Measurements from ENCODE around the gene SHC2.
A peak's percentile ranks its signal among the peaks of the same experiment; 100 is the strongest.
"Not testable (repeated sequence)": the region's sequence is repeated elsewhere in the genome, so short reads cannot be mapped to it uniquely, and the experiment has no call there.

The SHC2 gene

DNA sequence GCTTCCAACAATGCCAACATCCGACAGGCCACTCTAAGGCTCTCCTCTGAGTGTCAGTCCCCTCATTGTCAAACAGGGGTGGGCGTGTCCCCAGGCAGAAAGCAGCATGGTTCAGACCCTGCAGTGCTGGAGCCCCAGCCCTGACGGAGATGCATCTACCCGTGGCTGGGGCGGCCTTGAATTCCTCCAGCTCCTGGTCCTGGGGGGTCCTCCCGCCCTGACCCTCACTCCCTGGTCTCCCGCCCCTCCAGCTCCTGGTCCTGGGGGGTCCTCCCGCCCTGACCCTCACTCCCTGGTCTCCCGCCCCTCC lies 38.0 kb downstream of the SHC2 start:
- DNase-seq (ENCODE audit: low spot score): not testable (repeated sequence)

GRCh38 chr19:422213-422916 lies 38.5 kb downstream of the SHC2 start:
- DNase-seq (ENCODE audit: low spot score): no peak

DNA sequence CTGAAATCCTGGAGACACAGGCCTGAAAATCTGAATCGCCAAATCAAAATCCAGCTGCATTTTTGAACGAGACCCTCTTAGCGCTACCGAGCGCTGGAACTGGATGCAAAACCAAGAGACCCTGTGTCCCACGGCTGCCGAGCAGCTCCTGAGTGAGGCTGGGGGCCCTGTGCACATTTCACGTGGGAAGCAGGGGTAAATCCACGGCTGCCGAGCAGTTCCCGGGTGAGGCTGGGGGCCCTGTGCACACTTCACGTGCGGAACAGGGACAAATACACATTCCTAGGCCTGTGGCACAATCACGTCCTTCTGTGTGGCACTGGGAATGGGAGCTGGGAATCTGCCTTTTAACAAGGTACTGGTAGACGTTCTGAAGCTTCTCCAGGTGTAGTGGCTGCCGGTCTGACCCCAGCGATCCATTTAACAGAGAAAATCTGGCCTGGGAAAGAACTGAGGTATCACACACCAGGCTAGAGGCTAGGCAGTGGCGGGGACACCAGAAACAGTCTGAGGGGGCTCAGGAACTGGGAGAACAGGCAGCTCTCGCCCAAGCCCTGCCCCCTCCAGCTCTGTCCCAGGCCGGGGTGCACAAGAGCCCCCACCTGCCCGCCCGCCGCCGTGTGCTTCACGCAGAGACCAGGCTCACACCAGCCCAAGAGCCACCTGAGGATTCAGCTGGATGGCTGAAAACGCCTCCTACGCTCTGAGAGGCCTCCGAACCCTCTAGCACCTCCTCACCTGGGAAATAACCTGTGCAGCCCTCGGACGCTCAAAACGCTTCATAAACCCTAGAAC lies 40.9 kb downstream of the SHC2 start:
- DNase-seq (ENCODE audit: low spot score): no peak

DNA sequence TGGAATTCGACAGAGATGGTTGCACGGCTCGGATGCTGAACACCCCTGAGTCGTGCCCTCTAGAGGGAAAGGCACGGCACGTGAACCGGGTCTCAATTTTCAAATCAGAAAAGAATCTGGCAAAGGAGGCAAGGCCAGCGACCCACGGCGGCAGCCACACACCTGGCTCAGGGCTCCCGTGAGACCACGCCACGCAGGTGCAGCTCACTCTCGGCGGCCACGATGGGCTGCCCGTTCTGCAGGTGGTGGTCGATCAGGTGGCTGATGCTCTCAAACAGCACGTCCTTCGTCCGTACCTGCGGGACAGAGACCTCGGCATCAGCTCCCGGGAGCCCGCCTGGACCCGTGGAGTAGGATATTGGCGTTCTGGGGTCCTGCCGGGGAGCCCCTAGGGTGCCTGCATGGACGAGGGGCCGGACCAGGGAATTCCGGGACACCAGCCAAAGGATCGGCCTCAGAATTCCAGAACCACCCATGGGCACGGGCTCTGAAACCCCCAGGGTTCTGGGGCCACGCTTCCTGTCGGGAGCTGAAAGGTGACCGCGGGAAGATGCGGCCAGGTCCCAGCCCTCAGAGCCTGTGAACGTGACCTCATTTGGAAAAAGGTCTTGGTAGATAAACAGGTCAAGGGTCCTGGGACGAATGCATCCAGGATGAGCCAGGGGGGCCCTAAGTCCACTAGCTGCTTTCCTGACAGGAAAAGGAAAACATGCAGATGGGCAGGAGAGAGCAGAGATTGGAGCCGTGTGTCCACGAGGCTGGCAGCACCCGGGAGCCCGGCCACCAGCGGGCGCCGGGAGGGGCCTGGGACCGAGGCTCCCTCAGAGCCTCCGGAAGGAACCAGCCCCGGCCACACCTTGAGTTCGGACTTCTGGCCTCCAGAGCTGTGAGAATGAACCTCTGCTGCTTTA lies 41.8 kb downstream of the SHC2 start:
- no peak for DNase-seq (ENCODE audit: low spot score)

- no peak for DNase-seq (ENCODE audit: low spot score)
These were observed 44.4 kb downstream of the SHC2 start for GRCh38 chr19:416416-416815.

DNA sequence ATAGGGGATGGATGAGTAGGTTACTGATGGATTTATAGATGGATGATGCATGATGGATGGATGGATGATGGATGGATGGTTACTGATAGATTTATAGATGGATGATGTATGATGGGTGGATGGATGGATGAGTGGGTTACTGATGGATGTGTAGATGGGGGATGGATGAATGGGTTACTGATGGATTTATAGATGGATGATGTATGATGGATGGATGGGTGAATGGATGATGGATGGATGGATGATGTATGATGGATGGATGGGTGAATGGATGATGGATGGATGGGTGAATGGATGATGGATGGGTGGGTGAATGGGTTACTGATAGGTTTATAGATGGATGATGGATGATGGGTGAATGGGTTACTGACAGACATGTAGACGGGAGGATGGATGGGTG lies 45.5 kb downstream of the SHC2 start:
- DNase-seq (ENCODE audit: low spot score): no peak

DNA sequence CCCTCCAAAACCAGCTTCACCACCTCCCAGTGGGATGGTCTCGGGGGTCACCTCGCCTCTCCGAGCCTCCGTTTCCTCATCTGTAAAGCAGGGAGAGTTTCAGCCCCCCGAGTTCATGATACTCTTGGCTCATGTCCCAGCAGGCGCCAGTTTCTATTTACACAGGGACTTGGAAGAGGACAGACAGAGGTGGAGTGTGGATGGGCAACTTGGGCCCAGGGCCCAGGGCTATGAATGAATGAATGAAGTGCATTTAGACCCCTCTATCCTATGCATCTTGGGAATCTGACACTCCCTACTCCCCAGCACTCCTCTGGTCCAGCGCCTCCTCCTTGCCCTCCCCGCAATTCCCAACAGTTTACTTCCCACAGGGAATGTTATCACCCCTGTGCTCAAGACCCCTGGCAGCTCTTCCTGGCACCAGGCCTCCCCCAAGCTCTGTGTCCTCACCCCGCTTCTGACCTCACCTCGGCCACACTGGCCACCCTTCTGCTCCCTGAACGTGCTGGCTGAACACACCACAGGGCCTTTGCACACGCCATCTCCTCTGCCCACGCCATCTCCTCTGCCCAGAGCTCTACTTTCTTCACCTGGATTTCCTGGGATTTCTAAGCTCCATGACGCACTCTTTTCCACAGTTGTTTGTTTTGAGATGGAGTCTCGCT lies 46.9 kb downstream of the SHC2 start:
- no peak for DNase-seq (ENCODE audit: low spot score)

DNA sequence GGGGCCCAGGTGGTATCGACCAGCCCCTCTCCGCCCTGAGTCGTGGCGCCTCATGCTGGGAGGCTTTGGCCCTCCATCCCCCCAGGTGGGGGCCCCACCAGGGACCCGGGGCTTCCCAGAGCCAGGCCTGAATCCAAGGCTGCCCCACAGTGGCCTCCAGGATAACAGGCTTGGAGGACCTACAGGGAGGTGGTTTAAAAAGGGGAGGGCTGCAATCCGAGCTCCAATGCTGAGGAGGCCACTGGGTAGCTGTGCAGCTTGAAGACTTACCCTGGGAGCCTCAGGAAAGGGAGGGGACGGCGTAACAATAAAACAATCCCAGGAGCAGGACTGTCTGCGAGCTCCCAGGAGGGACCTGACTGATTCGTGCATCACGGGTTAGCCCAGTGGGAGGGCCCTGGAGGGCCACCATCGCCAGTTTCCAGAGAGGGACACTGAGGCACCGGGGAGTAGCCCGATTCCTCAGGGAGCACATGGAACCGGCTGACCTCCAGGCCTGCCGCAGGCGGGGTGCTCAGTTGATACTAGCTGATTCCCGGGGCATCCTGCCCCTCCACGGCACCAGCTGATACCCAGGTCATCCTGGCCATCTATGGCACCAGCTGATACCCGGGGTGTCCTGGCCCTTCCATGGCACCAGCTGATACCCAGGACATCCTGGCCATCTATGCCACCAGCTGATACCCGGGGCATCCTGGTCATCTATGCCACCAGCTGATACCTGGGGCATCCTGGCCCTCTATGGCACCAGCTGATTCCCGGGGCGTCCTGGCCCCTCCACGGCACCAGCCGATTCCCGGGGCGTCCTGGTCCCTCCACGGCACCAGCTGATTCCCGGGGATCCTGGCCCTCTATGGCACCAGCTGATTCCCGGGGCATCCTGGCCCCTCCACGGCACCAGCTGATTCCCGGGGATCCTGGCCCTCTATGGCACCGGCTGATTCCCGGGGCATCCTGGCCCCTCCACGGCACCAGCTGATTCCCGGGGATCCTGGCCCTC lies 48.2 kb downstream of the SHC2 start:
- DNase-seq (ENCODE audit: low spot score): no peak

DNA sequence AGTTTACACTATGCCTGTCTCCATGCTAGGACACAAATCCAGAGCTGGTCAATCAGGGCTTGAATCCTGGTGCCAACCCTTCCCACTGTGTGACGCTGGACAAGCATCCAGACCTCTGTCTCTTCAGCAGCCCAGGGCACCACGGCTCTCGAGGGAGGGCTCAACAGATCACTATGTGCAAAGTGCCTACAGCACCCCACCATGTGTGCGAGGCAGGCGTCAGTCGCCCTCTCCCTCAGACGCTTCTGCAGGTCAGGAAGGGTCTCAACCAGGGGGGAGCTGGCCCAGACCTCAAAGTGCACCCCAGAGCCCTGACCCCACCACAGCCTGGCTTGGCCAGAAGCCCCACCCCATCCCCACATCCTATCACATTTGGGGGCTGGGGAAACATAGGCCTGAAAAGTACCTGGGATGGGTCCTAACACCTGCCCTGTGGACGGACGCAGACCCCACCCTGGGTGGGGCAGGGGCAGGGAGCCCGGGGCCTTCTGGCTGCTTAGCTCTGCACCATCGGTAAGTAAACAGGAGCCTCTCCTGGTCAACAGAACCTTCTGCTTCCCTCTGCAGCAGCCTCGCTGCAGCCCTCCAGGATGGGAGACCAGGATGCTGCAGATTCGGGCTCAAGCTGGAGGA lies 49.0 kb downstream of the SHC2 start:
- no peak for DNase-seq (ENCODE audit: low spot score)

DNA sequence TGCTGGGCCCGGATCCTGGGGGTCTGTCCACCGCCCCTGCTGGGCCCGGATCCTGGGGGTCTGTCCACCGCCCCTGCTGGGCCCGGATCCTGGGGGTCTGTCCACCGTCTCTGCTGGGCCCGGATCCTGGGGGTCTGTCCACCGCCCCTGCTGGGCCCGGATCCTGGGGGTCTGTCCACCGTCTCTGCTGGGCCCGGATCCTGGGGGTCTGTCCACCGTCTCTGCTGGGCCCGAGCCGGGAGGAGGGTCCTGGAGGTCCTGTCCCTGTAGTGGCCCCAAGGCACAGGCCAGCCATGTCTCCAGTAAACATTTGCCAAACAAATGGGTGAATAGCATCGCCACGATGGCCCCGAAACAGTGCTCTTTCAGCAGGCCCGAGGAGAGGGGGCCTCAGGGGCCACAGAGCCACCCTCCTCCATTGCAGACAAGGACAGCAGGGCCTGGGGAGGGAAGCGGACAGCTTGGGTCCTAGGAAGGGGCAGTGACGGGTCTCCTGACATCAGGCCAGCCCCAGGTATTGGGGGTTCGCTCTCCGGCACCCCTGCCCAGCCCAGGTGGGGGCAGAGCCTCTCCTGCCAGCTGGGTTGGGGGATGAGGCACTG lies 49.6 kb downstream of the SHC2 start:
- not testable (repeated sequence) for DNase-seq (ENCODE audit: low spot score)

- DNase-seq (ENCODE audit: low spot score): no peak
These were observed 50.5 kb downstream of the SHC2 start for GRCh38 chr19:410243-410781.

- no peak for DNase-seq (ENCODE audit: low spot score)
These were observed 51.2 kb downstream of the SHC2 start for GRCh38 chr19:409516-410242.

GRCh38 chr19:408902-409515 lies 51.8 kb downstream of the SHC2 start, which contains the start of gene C2CD4C:
TSS of gene C2CD4C (minus strand) at chr19:409147. CDS start at chr19:408361, 786 bp downstream.
- peak; percentile 70 for DNase-seq (ENCODE audit: low spot score)

GRCh38 chr19:408441-408901 lies 52.4 kb downstream of the SHC2 start:
- DNase-seq (ENCODE audit: low spot score): no peak

DNA sequence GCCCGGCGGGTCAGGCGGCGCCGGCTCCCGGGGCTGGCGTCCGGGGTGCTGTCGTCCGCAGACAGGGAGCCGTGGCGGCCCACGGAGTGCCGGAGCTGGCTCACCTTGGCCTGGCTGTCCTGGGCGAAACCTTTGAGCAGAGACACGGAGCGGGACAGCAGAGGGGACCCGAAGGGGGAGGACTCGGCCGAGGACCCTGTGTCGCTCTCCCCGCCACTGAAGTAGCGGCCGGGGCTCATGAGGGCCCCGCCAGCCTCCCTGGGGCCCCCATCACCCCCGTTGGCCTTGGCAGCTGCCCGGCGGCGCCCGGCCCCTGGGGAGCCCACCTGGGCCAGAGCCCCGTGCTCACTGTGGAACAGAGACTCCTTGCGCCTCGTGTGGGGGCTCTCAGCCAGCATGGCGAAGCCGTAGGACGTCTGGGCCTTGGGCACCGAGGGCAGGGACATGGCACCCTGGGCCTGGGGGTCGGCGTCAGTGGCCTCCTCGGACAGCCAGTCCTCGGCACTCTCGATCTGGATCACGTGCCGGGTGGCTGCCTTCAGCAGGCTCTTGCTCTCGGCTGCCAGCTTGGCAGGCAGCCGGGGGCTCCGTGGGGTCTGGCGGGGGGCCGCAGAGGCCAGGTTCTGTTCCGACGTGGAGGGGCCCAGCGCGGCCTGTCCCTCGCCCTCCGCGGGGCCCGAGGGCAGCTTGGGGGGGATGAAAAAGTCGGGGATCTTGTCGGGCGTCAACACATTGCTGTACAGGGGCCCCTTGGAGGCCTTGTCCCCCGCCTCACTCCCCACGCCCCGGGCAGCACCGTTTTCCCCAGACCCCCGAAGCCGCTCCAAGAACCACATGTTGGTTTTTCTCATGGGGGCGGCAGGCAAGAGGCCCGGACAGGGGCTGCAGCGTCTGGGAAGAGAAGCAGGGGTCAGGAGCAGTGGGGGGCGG lies 53.1 kb downstream of the SHC2 start:
- DNase-seq (ENCODE audit: low spot score): no peak

GRCh38 chr19:406971-407510 lies 53.8 kb downstream of the SHC2 start:
- DNase-seq (ENCODE audit: low spot score): no peak
